HG03025 (cell line): ENCODE data around the gene MSI2.

Experiments
- ATAC-seq: cut with Tn5 transposase; IDR thresholded peaks from one replicate; pipeline ENCODE4 v1.9.1; 2021; ENCODE audit warnings: mild to moderate bottlenecking, moderate library complexity; ENCODE audit not compliant: unreplicated experiment, low FRiP score

Gene MSI2

GRCh38 chr17:57638284-57638683 lies 382.0 kb downstream of the MSI2 start:
- no peak for ATAC-seq

- ATAC-seq = no peak
Measured at GRCh38 chr17:57639381-57639780, 383.1 kb downstream of the MSI2 start.

- no peak for ATAC-seq
Measured at GRCh38 chr17:57640079-57640478, 383.8 kb downstream of the MSI2 start.

GRCh38 chr17:57641761-57642160 lies 385.4 kb downstream of the MSI2 start:
- ATAC-seq = no peak

- no peak for ATAC-seq
Measured at GRCh38 chr17:57643062-57643461, 386.7 kb downstream of the MSI2 start.

GRCh38 chr17:57644326-57644725 lies 388.0 kb downstream of the MSI2 start:
- ATAC-seq = no peak

GRCh38 chr17:57645950-57646665 lies 389.8 kb downstream of the MSI2 start:
- no peak for ATAC-seq

GRCh38 chr17:57648720-57649119 lies 392.4 kb downstream of the MSI2 start:
- ATAC-seq = no peak

- no peak for ATAC-seq
Measured at GRCh38 chr17:57649191-57649590, 392.9 kb downstream of the MSI2 start.

GRCh38 chr17:57649731-57650484 lies 393.6 kb downstream of the MSI2 start:
- no peak for ATAC-seq

- no peak for ATAC-seq
Measured at GRCh38 chr17:57650548-57650947, 394.2 kb downstream of the MSI2 start.

- no peak for ATAC-seq
Measured at GRCh38 chr17:57651451-57651850, 395.1 kb downstream of the MSI2 start.

- no peak for ATAC-seq
Measured at GRCh38 chr17:57651996-57652395, 395.7 kb downstream of the MSI2 start.

- ATAC-seq = no peak
Measured at GRCh38 chr17:57652811-57653210, 396.5 kb downstream of the MSI2 start.

GRCh38 chr17:57653279-57653678 lies 397.0 kb downstream of the MSI2 start:
- ATAC-seq = no peak

- ATAC-seq = no peak
Measured at GRCh38 chr17:57654040-57654775, 397.9 kb downstream of the MSI2 start.

GRCh38 chr17:57655553-57655952 lies 399.2 kb downstream of the MSI2 start:
- no peak for ATAC-seq

- ATAC-seq = no peak
Measured at GRCh38 chr17:57657211-57657610, 400.9 kb downstream of the MSI2 start.

GRCh38 chr17:57662041-57662440 lies 405.7 kb downstream of the MSI2 start:
- ATAC-seq = no peak

- no peak for ATAC-seq
Measured at GRCh38 chr17:57662644-57663308, 406.5 kb downstream of the MSI2 start.
